ENCODE data around the gene PRR3. TPM values are rescaled to one million over a fixed set of nuclear protein-coding genes. Genes with fewer than 3 reads are reported as not detected.
A peak's percentile ranks its signal among the peaks of the same experiment; 100 is the strongest.

PRR3 gene
- polyA plus RNA-seq, 1 of the 3 experiments (the other 2 are of a cell fraction) = 21.2 TPM

GRCh38 chr6:30591008-30591407 lies 33.9 kb downstream of the PRR3 start:
- CTCF ChIA-PET = interaction anchor here (0.9 to 2.6 kb wide), 3 partner anchors 46 to 50 kb away, joined by 3 to 11 read pairs (median 9); no protein-coding TSS in a partner anchor
- H3K27ac ChIP-seq (ENCODE audit: low read depth in 2 of 2, low read length in 1 of 2) = peak overlapping the region in 1 of 2 experiments; percentile 7; a peak in 1 of 4 replicates
- H3K4me2 ChIP-seq = no peak overlapping the region
- H3K9me2 ChIP-seq = no peaks in the 10 kb centered on the region
- H3K79me2 ChIP-seq (ENCODE audit: insufficient read depth) = peaks cover 5% of the 10 kb centered on the region; the same call in 1 of the 2 replicates
- no peak overlapping the region for H2AFZ ChIP-seq (ENCODE audit: low read depth)
- no peaks in the 10 kb centered on the region for H3K9me3 ChIP-seq
- peaks cover 46 to 53% of the 10 kb centered on the region in 2 experiments for H3K36me3 ChIP-seq (replicated peaks in 1 of 2; ENCODE audit: control insufficient read depth in 1 of 2, insufficient read depth in 2 of 2, low read length in 1 of 2)
- no peak overlapping the region for H3K4me3 ChIP-seq (ENCODE audit: low read depth in 2 of 2, low read length in 1 of 2)
- no peak for TF ChIP-seq RCOR1 (IDR thresholded peaks at IDR 0.05; ENCODE audit: low read length)
- TF ChIP-seq TEAD4 (IDR thresholded peaks at IDR 0.05; ENCODE audit: borderline replicate concordance, insufficient read depth) = no peak
- TF ChIP-seq RFX5 (IDR thresholded peaks at IDR 0.05; ENCODE audit: low read length) = no peak
- TF ChIP-seq RAD21 (IDR thresholded peaks at IDR 0.05; ENCODE audit: low read length) = no peak
- no peak for TF ChIP-seq POLR2AphosphoS5 (IDR thresholded peaks at IDR 0.05; ENCODE audit: low read depth, low read length)
- no peak for DNase-seq
- no peaks in the 10 kb centered on the region for H3K4me1 ChIP-seq (ENCODE audit: control insufficient read depth in 1 of 2, insufficient read depth in 2 of 2, low read depth in 1 of 2, low read length in 1 of 2)
- POLR2A ChIA-PET = interaction anchor here (1.5 to 2.3 kb wide), 2 partner anchors 9 to 20 kb away, joined by 6 to 8 read pairs; partner anchors contain the start of gene ABCF1
- H4K20me1 ChIP-seq (ENCODE audit: insufficient read depth) = 0 out of 2 replicates have a peak, but pooled peaks cover 4% of the 10 kb centered on the region
- H3K27me3 ChIP-seq (ENCODE audit: insufficient read depth) = no peaks in the 10 kb centered on the region
- H3K9ac ChIP-seq = no peak overlapping the region
- 100% methylated on average over 1 of the region's 1 CpG for WGBS (ENCODE audit: low lambda C conversion rate)
- peaks cover 17% of the 10 kb centered on the region for H3F3A ChIP-seq (replicated peaks; ENCODE audit: insufficient read depth)

DNA sequence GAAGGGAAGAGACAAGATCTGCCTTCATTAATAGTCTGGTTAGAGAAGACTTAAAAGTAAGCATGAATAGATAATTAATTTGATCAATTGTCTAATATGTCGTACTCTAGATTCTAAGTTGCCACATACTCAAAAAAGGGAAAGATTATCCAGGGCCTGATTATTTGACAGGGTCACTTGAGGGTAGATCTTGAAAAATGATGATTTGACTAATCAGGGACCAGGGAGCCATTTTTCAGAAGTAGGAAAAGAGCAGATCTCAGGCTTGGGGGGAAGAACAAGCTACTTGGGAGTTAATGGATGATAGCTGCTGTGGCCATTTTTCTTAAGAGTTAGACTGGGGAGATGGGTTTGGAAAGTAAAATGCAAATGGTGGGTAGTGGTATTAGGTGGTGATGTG lies 35.2 kb downstream of the PRR3 start:
- no peak overlapping the region for H3K4me3 ChIP-seq (ENCODE audit: low read depth in 2 of 2, low read length in 1 of 2)
- H3F3A ChIP-seq (replicated peaks; ENCODE audit: insufficient read depth) = peaks cover 17% of the 10 kb centered on the region
- ChIA-PET POLR2A (interaction anchor here (1.0 to 1.4 kb wide), 2 partner anchors 21 to 284 kb away, joined by 3 to 7 read pairs; no protein-coding TSS in a partner anchor), CTCF (interaction anchor here (0.6 to 9.9 kb wide), 2 partner anchors 48 to 212 kb away, joined by 3 to 118 read pairs; no protein-coding TSS in a partner anchor)
- H3K36me3 ChIP-seq (replicated peaks in 1 of 2; ENCODE audit: control insufficient read depth in 1 of 2, insufficient read depth in 2 of 2, low read length in 1 of 2) = peaks cover 39 to 44% of the 10 kb centered on the region in 2 experiments
- no peak for DNase-seq
- H4K20me1 ChIP-seq (ENCODE audit: insufficient read depth) = 0 out of 2 replicates have a peak, but pooled peaks cover 4% of the 10 kb centered on the region
- H3K27ac ChIP-seq (ENCODE audit: low read depth in 2 of 2, low read length in 1 of 2) = no peak overlapping the region
- H3K4me2 ChIP-seq = no peak overlapping the region
- H3K27me3 ChIP-seq (ENCODE audit: insufficient read depth) = no peaks in the 10 kb centered on the region
- H3K9me2 ChIP-seq = no peaks in the 10 kb centered on the region
- H3K79me2 ChIP-seq (ENCODE audit: insufficient read depth) = peaks cover 5% of the 10 kb centered on the region; the same call in 1 of the 2 replicates
- H3K9ac ChIP-seq = no peak overlapping the region
- WGBS (ENCODE audit: low lambda C conversion rate) = 93% methylated on average over 1 of the region's 1 CpG
- no peaks in the 10 kb centered on the region for H3K4me1 ChIP-seq (ENCODE audit: control insufficient read depth in 1 of 2, insufficient read depth in 2 of 2, low read depth in 1 of 2, low read length in 1 of 2)
- H2AFZ ChIP-seq (ENCODE audit: low read depth) = no peak overlapping the region
- TF ChIP-seq RFX5 (IDR thresholded peaks at IDR 0.05; ENCODE audit: low read length) (no peak), NRF1 (IDR thresholded peaks at IDR 0.05; ENCODE audit: low read depth, low read length) (no peak), FOXJ3 (CRISPR knock-in tag; IDR thresholded peaks at IDR 0.05) (no peak), SIN3A (IDR thresholded peaks at IDR 0.05; ENCODE audit: borderline replicate concordance, low read depth, low read length) (no peak), TEAD4 (IDR thresholded peaks at IDR 0.05; ENCODE audit: borderline replicate concordance, insufficient read depth) (no peak), GABPA (IDR thresholded peaks at IDR 0.05; ENCODE audit: low read depth) (no peak), TAF1 (IDR thresholded peaks at IDR 0.05; ENCODE audit: borderline replicate concordance, low read depth, low read length) (no peak), RAD21 (IDR thresholded peaks at IDR 0.05; ENCODE audit: low read length) (no peak), ELF1 (IDR thresholded peaks at IDR 0.05) (no peak), YY1 (IDR thresholded peaks at IDR 0.05; ENCODE audit: low read depth) (no peak), GATA2 (CRISPR knock-in tag; IDR thresholded peaks at IDR 0.05) (no peak), RCOR1 (IDR thresholded peaks at IDR 0.05; ENCODE audit: low read length) (no peak), SMC3 (IDR thresholded peaks at IDR 0.05; ENCODE audit: low read depth, low read length) (no peak)
- TF ChIP-seq, protein P1, sequence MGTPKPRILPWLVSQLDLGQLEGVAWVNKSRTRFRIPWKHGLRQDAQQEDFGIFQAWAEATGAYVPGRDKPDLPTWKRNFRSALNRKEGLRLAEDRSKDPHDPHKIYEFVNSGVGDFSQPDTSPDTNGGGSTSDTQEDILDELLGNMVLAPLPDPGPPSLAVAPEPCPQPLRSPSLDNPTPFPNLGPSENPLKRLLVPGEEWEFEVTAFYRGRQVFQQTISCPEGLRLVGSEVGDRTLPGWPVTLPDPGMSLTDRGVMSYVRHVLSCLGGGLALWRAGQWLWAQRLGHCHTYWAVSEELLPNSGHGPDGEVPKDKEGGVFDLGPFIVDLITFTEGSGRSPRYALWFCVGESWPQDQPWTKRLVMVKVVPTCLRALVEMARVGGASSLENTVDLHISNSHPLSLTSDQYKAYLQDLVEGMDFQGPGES (IDR thresholded peaks at IDR 0.05; ENCODE audit: low read depth, low read length) = no peak
- TF ChIP-seq, protein P2, sequence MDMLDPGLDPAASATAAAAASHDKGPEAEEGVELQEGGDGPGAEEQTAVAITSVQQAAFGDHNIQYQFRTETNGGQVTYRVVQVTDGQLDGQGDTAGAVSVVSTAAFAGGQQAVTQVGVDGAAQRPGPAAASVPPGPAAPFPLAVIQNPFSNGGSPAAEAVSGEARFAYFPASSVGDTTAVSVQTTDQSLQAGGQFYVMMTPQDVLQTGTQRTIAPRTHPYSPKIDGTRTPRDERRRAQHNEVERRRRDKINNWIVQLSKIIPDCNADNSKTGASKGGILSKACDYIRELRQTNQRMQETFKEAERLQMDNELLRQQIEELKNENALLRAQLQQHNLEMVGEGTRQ (IDR thresholded peaks at IDR 0.05; ENCODE audit: borderline replicate concordance, low read depth, low read length) = no peak
- H3K9me3 ChIP-seq = no peaks in the 10 kb centered on the region
